Fibroblast of lung (primary cell): ENCODE data around the gene GOLGA1. TPM values are rescaled to one million over a fixed set of nuclear protein-coding genes. Genes with fewer than 3 reads are reported as not detected.

Experiments used
- DNase-seq, 2 donors: peaks; one replicate each; pipeline versions ENCODE4 v3.0.0 to v3.0.0-alpha.2; 2010; ENCODE audit warnings: low read depth in 2 of 2
- H2AFZ ChIP-seq: 2 replicates; pipeline ENCODE4 v1.5.1; 2012; ENCODE audit warnings: low read length, control low read depth, inconsistent platforms
- H3K27ac ChIP-seq: 2 replicates; pipeline ENCODE4 v1.5.1; 2011; ENCODE audit warnings: low read length, control low read depth; ENCODE audit not compliant: insufficient read depth
- H3K27me3 ChIP-seq: 2 replicates; pipeline ENCODE4 v1.5.1; 2011; ENCODE audit warnings: mild to moderate bottlenecking, low read length; ENCODE audit not compliant: control insufficient read depth, insufficient read depth
- H3K36me3 ChIP-seq: 2 replicates; pipeline ENCODE4 v1.5.1; 2011; ENCODE audit warnings: low read length; ENCODE audit not compliant: control insufficient read depth, insufficient read depth
- H3K4me1 ChIP-seq: 2 replicates; pipeline ENCODE4 v1.5.1; 2011; ENCODE audit warnings: low read length; ENCODE audit not compliant: control insufficient read depth, insufficient read depth; ENCODE audit errors: extremely low read depth
- H3K4me2 ChIP-seq: 2 replicates; pipeline ENCODE4 v1.5.1; 2011; ENCODE audit warnings: low read length, control low read depth; ENCODE audit not compliant: insufficient read depth; ENCODE audit errors: extremely low read depth
- H3K4me3 ChIP-seq, 4 experiments: fragments of 200-600 bp in 1 of 4; sonication (generic) in 1 of 4; replicated peaks in 1 of 4; 2 replicates each; pipeline ENCODE4 v1.5.1; 2011 to 2016; ENCODE audit warnings: low read length in 4 of 4, low read depth in 3 of 4, mild to moderate bottlenecking in 3 of 4, control low read depth in 2 of 4, inconsistent platforms in 1 of 4, mixed read lengths in 1 of 4; ENCODE audit not compliant: insufficient read depth in 1 of 4; ENCODE audit errors: control extremely low read depth in 1 of 4
- H3K79me2 ChIP-seq: 2 replicates; pipeline ENCODE4 v1.5.1; 2012; ENCODE audit warnings: mild to moderate bottlenecking, low read length, inconsistent platforms; ENCODE audit not compliant: control insufficient read depth, insufficient read depth
- H3K9ac ChIP-seq: 2 replicates; pipeline ENCODE4 v1.5.1; 2011; ENCODE audit warnings: mild to moderate bottlenecking, low read length, control low read depth; ENCODE audit not compliant: insufficient read depth
- H3K9me3 ChIP-seq: 2 replicates; pipeline ENCODE4 v1.5.1; 2012; ENCODE audit warnings: low read depth, low read length; ENCODE audit not compliant: control insufficient read depth, insufficient read depth
- H4K20me1 ChIP-seq: 2 replicates; pipeline ENCODE4 v1.5.1; 2011; ENCODE audit warnings: low read length; ENCODE audit not compliant: control insufficient read depth, insufficient read depth; ENCODE audit errors: extremely low read depth
- EZH2 ChIP-seq: IDR thresholded peaks from 2 replicates; pipeline ENCODE4 v1.5.1; 2012; ENCODE audit warnings: low read length, control low read depth, mild to moderate bottlenecking; ENCODE audit errors: missing control alignments
- polyA plus RNA-seq, 2 donors: library from polyadenylated mRNA; depleted of rRNA in 1 of 2; stranded (reverse) in 1 of 2; unstranded in 1 of 2; fragments of >200 nt; gene quantifications; 2 replicates each; pipeline ENCODE4 v1.2.1, GENCODE V29; 2011 to 2012; ENCODE audit warnings: missing spikeins in 1 of 2
- total RNA-seq: library from RNA; depleted of rRNA; stranded (reverse); fragments of >200 nt; gene quantifications from 2 replicates; pipeline ENCODE4 v1.2.1, GENCODE V29; 2014
- TF ChIP-seq, protein P1 (sequence below), 2 donors: IDR thresholded peaks in 1 of 2; conservative IDR thresholded peaks in 1 of 2; 1 replicate in 1 of 2; 2 replicates in 1 of 2; pipeline ENCODE4 v1.5.1; 2011 to 2012; ENCODE audit warnings: low read length in 2 of 2, control low read depth in 1 of 2, inconsistent platforms in 1 of 2, low read depth in 1 of 2, mild to moderate bottlenecking in 1 of 2

GOLGA1 gene
- total and polyA plus RNA-seq, 2 donors (not counting 1 experiment from before 2014, with no cell fraction given) = 12.0 to 15.9 TPM

DNA sequence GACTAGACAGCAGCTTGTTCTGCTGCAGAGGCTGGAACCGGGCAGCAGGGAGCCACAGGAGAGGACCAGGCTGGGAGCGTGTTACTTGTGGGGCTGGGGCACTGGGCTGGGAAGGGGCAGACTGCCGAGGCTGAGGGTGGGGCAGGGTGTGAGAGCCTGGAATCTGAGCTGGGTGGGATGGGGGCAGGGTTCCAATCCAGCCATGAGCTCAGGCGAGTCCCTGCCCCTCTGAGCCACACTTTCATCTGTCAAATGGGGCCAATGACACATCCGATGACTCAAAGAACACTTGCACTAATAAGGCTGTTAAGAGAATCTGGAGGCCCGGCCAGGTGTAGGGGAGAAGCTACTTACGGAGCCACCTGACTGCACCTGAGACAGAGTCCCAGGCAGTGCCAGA, 106.3 kb downstream of the GOLGA1 start:
- H3K4me1 ChIP-seq = peaks cover 21% of the 10 kb centered on the region
- H3K36me3 ChIP-seq = no peaks in the 10 kb centered on the region
- no peaks in the 10 kb centered on the region for H3K79me2 ChIP-seq
- H3K27me3 ChIP-seq = no peaks in the 10 kb centered on the region
- H2AFZ ChIP-seq = no peak overlapping the region
- DNase-seq = peak; percentile 70 to 89
- TF ChIP-seq, protein P1, sequence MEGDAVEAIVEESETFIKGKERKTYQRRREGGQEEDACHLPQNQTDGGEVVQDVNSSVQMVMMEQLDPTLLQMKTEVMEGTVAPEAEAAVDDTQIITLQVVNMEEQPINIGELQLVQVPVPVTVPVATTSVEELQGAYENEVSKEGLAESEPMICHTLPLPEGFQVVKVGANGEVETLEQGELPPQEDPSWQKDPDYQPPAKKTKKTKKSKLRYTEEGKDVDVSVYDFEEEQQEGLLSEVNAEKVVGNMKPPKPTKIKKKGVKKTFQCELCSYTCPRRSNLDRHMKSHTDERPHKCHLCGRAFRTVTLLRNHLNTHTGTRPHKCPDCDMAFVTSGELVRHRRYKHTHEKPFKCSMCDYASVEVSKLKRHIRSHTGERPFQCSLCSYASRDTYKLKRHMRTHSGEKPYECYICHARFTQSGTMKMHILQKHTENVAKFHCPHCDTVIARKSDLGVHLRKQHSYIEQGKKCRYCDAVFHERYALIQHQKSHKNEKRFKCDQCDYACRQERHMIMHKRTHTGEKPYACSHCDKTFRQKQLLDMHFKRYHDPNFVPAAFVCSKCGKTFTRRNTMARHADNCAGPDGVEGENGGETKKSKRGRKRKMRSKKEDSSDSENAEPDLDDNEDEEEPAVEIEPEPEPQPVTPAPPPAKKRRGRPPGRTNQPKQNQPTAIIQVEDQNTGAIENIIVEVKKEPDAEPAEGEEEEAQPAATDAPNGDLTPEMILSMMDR (conservative IDR thresholded peaks at IDR 0.05 in 1 of 2, IDR thresholded peaks at IDR 0.05 in 1 of 2; ENCODE audit: low read depth in 1 of 2, low read length in 2 of 2) = no peak
- TF ChIP-seq EZH2 = no peak
- H3K4me2 ChIP-seq = no peak overlapping the region
- H4K20me1 ChIP-seq = no peaks in the 10 kb centered on the region
- H3K9me3 ChIP-seq = no peaks in the 10 kb centered on the region
- H3K4me3 ChIP-seq = no peak overlapping the region
- no peak overlapping the region for H3K27ac ChIP-seq
- H3K9ac ChIP-seq = no peak overlapping the region

DNA sequence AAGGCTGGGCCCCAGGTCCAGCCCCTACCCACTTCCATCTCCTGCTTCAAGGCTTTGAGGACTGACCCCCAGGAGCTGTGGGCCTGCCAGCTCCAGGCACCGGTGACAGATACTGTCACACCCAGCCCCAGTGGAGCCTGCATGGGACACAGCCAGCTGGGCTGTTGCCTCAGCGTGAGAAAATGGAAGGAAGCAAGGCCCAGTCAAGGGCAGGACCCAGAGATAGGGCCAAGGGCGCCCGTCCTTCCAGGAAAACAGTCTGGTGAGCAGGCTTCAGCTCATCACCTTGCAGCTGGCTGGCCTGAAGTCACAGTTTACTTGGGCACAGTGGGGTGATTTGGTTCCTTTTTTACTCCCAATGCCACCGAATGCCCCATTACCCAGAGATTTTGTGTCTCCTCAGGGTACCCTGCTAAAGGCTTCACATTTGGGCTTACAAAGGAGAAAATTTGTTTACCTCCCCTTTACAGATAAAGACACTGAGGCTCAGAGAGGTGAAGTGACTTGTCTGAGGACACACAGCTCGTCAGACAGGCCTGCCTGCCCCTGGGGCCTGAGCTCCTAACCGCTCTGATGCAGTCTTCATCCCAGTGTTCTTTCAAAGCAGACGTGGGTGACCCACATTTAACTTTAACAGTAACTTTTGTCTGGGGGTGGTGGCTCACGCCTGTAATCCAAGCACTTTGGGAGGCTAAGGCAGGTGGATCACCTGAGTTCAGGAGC, 109.1 kb downstream of the GOLGA1 start:
- no peak overlapping the region for H2AFZ ChIP-seq
- H3K27me3 ChIP-seq = no peaks in the 10 kb centered on the region
- no peaks in the 10 kb centered on the region for H3K9me3 ChIP-seq
- peak overlapping the region; percentile 12 for H3K27ac ChIP-seq
- no peak for DNase-seq
- no peak overlapping the region for H3K9ac ChIP-seq
- TF ChIP-seq, protein P1 (conservative IDR thresholded peaks at IDR 0.05 in 1 of 2, IDR thresholded peaks at IDR 0.05 in 1 of 2; ENCODE audit: low read depth in 1 of 2, low read length in 2 of 2) = no peak
- TF ChIP-seq EZH2 = no peak
- no peak overlapping the region for H3K4me3 ChIP-seq
- no peak overlapping the region for H3K4me2 ChIP-seq
- no peaks in the 10 kb centered on the region for H3K79me2 ChIP-seq
- H3K36me3 ChIP-seq = no peaks in the 10 kb centered on the region
- H4K20me1 ChIP-seq = no peaks in the 10 kb centered on the region
- H3K4me1 ChIP-seq = peaks cover 21% of the 10 kb centered on the region

DNA sequence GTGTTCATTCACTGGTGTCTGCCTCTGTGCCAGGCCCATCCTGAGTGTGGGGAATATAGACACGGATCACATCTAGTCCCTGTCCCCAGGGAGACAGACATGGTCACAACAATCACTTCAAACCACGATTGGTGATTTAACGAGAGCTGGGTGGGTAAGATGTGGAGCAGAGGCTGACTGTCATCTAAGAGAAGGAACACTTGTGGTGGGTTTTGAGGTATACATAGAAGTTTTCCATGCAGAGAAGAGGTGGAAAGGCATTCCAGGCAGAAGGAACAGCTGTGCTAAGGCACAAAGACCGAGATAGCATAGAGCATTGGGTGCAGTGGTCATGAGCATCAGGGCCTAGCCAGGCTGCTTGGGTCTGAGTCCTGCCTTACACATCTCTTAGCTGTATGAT, 110.3 kb downstream of the GOLGA1 start:
- H2AFZ ChIP-seq = no peak overlapping the region
- DNase-seq = no peak
- TF ChIP-seq, protein P1 (conservative IDR thresholded peaks at IDR 0.05 in 1 of 2, IDR thresholded peaks at IDR 0.05 in 1 of 2; ENCODE audit: low read depth in 1 of 2, low read length in 2 of 2) = no peak
- no peak for TF ChIP-seq EZH2
- H3K4me1 ChIP-seq = peaks cover 21% of the 10 kb centered on the region
- H4K20me1 ChIP-seq = no peaks in the 10 kb centered on the region
- H3K36me3 ChIP-seq = no peaks in the 10 kb centered on the region
- no peaks in the 10 kb centered on the region for H3K27me3 ChIP-seq
- H3K27ac ChIP-seq = no peak overlapping the region
- no peak overlapping the region for H3K9ac ChIP-seq
- H3K79me2 ChIP-seq = no peaks in the 10 kb centered on the region
- H3K4me2 ChIP-seq = no peak overlapping the region
- H3K9me3 ChIP-seq = no peaks in the 10 kb centered on the region
- H3K4me3 ChIP-seq = no peak overlapping the region
